Measurements from ENCODE around the gene MMP15. TPM values are rescaled to one million over a fixed set of nuclear protein-coding genes. Genes with fewer than 3 reads are reported as not detected.

Gene MMP15
- total RNA-seq, 1 donor from 2014 or later = 15.4 TPM

DNA sequence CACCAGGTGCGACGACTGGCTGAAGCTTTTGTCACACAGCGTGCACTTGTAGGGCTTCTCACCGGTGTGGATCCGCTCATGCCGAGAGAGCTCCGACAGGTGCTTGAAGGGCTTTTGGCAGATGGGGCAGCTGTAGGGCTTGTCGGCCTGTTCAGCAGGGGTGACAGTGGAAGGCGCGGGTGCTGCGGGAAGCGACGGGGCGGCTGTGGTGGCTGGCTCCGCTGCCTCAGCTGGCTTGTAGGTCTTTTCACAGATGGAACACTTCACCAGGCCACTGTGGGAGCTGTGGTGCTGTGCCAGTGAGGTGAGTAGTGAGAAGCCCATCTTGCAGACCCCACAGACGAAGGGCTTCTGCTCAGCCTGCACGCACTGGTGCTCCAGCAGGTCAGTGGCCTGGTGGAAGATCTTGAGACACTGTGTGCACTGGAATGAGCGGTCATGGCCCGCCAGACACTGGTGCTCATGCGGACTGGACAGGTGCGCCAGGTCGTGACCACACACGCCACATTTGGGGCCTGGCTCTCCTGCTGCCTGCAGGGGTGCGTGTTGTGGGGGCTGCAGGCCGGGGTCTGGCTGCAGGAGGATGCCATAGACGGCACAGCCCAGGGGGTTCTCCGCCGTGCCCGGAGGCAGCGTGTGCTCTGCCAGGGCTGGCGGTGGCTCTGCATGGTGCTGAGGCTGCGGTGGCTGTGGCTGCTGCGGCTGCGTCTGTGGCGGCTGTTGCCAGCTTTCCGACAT is 27.9 kb upstream of the MMP15 start:
- Histone ChIP-seq H3K79me2 (ENCODE audit: insufficient read depth, low read length) (peaks cover 26% of the 10 kb centered on the region), H3K9me3 (ENCODE audit: insufficient read depth, low read depth, low read length) (no peaks in the 10 kb centered on the region), H3K27me3 (ENCODE audit: insufficient read depth, low read length) (no peaks in the 10 kb centered on the region), H2AFZ (ENCODE audit: low read depth, low read length) (no peak overlapping the region), H3K36me3 (ENCODE audit: insufficient read depth, low read length) (peaks cover 2% of the 10 kb centered on the region), H4K20me1 (ENCODE audit: insufficient read depth, low read length) (peaks cover 36% of the 10 kb centered on the region), H3K9ac (ENCODE audit: low read length) (no peak overlapping the region), H3K4me2 (ENCODE audit: low read length) (no peak overlapping the region), H3K4me1 (ENCODE audit: insufficient read depth, low read length) (peaks cover 26% of the 10 kb centered on the region), H3K4me3 (ENCODE audit: insufficient read depth, low read depth, low read length) (no peak overlapping the region), H3K27ac (ENCODE audit: low read depth, low read length) (no peak overlapping the region)
- no peaks in the 10 kb centered on the region for H3K9me3 Mint-ChIP-seq (ENCODE audit: unreplicated experiment)
- peaks cover 23% of the 10 kb centered on the region for H3K4me1 Mint-ChIP-seq (ENCODE audit: low read depth, unreplicated experiment)
- H3K27ac Mint-ChIP-seq (ENCODE audit: unreplicated experiment) = no peak overlapping the region
- no peaks in the 10 kb centered on the region for H3K27me3 Mint-ChIP-seq (ENCODE audit: low read depth, unreplicated experiment)
- FAIRE-seq = no peak
- no peak for DNase-seq (ENCODE audit: low read depth)
- H3K4me3 Mint-ChIP-seq (ENCODE audit: unreplicated experiment) = peak overlapping the region; percentile 66
- TF ChIP-seq EZH2 (IDR thresholded peaks at IDR 0.05; ENCODE audit: insufficient read depth, low read length) = no peak
- peaks cover 17% of the 10 kb centered on the region for H3K36me3 Mint-ChIP-seq (ENCODE audit: low read depth, unreplicated experiment)

DNA sequence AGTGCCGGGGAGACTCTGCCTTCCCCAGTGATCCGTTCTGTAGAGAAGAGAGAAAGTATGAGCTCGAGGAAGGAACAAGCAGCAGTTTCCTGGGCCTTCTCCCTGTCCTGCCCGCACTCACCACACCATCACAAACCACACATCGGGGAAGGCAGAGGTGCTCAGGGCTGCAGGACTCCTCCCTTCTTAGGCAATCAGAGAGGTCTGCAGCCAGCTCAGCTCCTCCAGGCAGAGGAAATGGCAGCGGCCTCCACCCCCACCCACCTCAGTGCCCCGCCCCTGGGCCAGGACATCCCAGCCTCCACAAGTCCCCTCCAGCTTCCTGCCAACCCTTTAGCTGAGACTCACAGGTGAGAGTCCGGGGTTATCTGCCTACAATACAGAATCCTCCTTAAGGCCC is 27.1 kb upstream of the MMP15 start:
- no peak overlapping the region for H3K9ac ChIP-seq (ENCODE audit: low read length)
- no peak overlapping the region for H3K4me3 Mint-ChIP-seq (ENCODE audit: unreplicated experiment)

DNA sequence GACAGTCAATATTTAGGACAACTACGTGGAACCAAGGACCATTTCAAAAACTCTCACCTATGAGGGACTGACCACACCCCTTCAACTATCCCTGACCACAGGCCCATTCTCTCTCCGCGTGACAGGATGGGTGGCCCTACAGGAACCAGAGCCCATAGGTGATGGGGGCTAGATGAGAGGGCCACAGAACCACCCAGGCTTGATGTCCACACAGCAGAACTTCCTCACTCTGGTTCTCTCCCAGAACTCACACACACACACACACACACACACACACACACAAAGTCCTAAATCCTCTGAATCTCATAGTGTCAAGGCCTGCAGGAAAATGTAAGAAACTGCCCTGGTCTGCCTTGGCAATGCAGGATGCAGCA is 26.6 kb upstream of the MMP15 start:
- peaks cover 23% of the 10 kb centered on the region for H3K4me1 Mint-ChIP-seq (ENCODE audit: low read depth, unreplicated experiment)
- H3K27ac Mint-ChIP-seq (ENCODE audit: unreplicated experiment) = peak overlapping the region; percentile 87
- Histone ChIP-seq H2AFZ (ENCODE audit: low read depth, low read length) (no peak overlapping the region), H3K9ac (ENCODE audit: low read length) (peak overlapping the region; percentile 87), H3K4me2 (ENCODE audit: low read length) (peak overlapping the region; percentile 99), H3K79me2 (ENCODE audit: insufficient read depth, low read length) (peaks cover 26% of the 10 kb centered on the region), H3K27me3 (ENCODE audit: insufficient read depth, low read length) (no peaks in the 10 kb centered on the region), H3K4me3 (ENCODE audit: insufficient read depth, low read depth, low read length) (peak overlapping the region; percentile 64), H3K27ac (ENCODE audit: low read depth, low read length) (no peak overlapping the region), H3K4me1 (ENCODE audit: insufficient read depth, low read length) (peaks cover 26% of the 10 kb centered on the region), H3K36me3 (ENCODE audit: insufficient read depth, low read length) (peaks cover 6% of the 10 kb centered on the region), H3K9me3 (ENCODE audit: insufficient read depth, low read depth, low read length) (no peaks in the 10 kb centered on the region), H4K20me1 (ENCODE audit: insufficient read depth, low read length) (peaks cover 44% of the 10 kb centered on the region)
- no peak for TF ChIP-seq EZH2 (IDR thresholded peaks at IDR 0.05; ENCODE audit: insufficient read depth, low read length)
- TF ChIP-seq, protein P1, sequence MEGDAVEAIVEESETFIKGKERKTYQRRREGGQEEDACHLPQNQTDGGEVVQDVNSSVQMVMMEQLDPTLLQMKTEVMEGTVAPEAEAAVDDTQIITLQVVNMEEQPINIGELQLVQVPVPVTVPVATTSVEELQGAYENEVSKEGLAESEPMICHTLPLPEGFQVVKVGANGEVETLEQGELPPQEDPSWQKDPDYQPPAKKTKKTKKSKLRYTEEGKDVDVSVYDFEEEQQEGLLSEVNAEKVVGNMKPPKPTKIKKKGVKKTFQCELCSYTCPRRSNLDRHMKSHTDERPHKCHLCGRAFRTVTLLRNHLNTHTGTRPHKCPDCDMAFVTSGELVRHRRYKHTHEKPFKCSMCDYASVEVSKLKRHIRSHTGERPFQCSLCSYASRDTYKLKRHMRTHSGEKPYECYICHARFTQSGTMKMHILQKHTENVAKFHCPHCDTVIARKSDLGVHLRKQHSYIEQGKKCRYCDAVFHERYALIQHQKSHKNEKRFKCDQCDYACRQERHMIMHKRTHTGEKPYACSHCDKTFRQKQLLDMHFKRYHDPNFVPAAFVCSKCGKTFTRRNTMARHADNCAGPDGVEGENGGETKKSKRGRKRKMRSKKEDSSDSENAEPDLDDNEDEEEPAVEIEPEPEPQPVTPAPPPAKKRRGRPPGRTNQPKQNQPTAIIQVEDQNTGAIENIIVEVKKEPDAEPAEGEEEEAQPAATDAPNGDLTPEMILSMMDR (IDR thresholded peaks at IDR 0.05; ENCODE audit: insufficient read depth, low read depth, low read length) = no peak
- peaks cover 17% of the 10 kb centered on the region for H3K36me3 Mint-ChIP-seq (ENCODE audit: low read depth, unreplicated experiment)
- no peak for DNase-seq (ENCODE audit: low read depth)
- no peaks in the 10 kb centered on the region for H3K9me3 Mint-ChIP-seq (ENCODE audit: unreplicated experiment)
- no peaks in the 10 kb centered on the region for H3K27me3 Mint-ChIP-seq (ENCODE audit: low read depth, unreplicated experiment)
- FAIRE-seq = no peak
- H3K4me3 Mint-ChIP-seq (ENCODE audit: unreplicated experiment) = peak overlapping the region; percentile 85

More for the DNA sequence above, 27.1 kb upstream of the MMP15 start:
- peak; percentile 39 for DNase-seq (ENCODE audit: low read depth)
- Histone ChIP-seq H3K9me3 (ENCODE audit: insufficient read depth, low read depth, low read length) (no peaks in the 10 kb centered on the region), H3K4me1 (ENCODE audit: insufficient read depth, low read length) (peaks cover 26% of the 10 kb centered on the region), H3K79me2 (ENCODE audit: insufficient read depth, low read length) (peaks cover 26% of the 10 kb centered on the region), H2AFZ (ENCODE audit: low read depth, low read length) (no peak overlapping the region), H4K20me1 (ENCODE audit: insufficient read depth, low read length) (peaks cover 44% of the 10 kb centered on the region), H3K4me2 (ENCODE audit: low read length) (peak overlapping the region; percentile 99), H3K4me3 (ENCODE audit: insufficient read depth, low read depth, low read length) (no peak overlapping the region), H3K36me3 (ENCODE audit: insufficient read depth, low read length) (peaks cover 5% of the 10 kb centered on the region), H3K27me3 (ENCODE audit: insufficient read depth, low read length) (no peaks in the 10 kb centered on the region), H3K27ac (ENCODE audit: low read depth, low read length) (no peak overlapping the region)
- Mint-ChIP-seq H3K27me3 (ENCODE audit: low read depth, unreplicated experiment) (no peaks in the 10 kb centered on the region), H3K9me3 (ENCODE audit: unreplicated experiment) (no peaks in the 10 kb centered on the region), H3K4me1 (ENCODE audit: low read depth, unreplicated experiment) (peaks cover 23% of the 10 kb centered on the region), H3K27ac (ENCODE audit: unreplicated experiment) (no peak overlapping the region), H3K36me3 (ENCODE audit: low read depth, unreplicated experiment) (peaks cover 17% of the 10 kb centered on the region)
- no peak for TF ChIP-seq EZH2 (IDR thresholded peaks at IDR 0.05; ENCODE audit: insufficient read depth, low read length)
- TF ChIP-seq, protein P1 (IDR thresholded peaks at IDR 0.05; ENCODE audit: insufficient read depth, low read depth, low read length) = no peak
- FAIRE-seq = no peak

Data from astrocyte (in vitro differentiated cells and primary cell).